Fibroblast of villous mesenchyme (primary cell): ENCODE data around the gene PRPF6. TPM values are rescaled to one million over a fixed set of nuclear protein-coding genes. Genes with fewer than 3 reads are reported as not detected.

Experiments used
- DNase-seq: peaks from one replicate; pipeline ENCODE4 v3.0.0-alpha.2; 2010; ENCODE audit warnings: low read depth
- H3K4me3 ChIP-seq: 2 replicates; pipeline ENCODE4 v1.5.1; 2011; ENCODE audit warnings: low read depth, mild to moderate bottlenecking, low read length
- total RNA-seq: library from RNA; depleted of rRNA; stranded (reverse); fragments of >200 nt; gene quantifications from 2 replicates; pipeline ENCODE4 v1.2.3, GENCODE V29; 2012
- TF ChIP-seq, protein P1 (sequence below): IDR thresholded peaks from 2 replicates; pipeline ENCODE4 v1.5.1; 2012; ENCODE audit warnings: low read depth, mild to moderate bottlenecking, low read length; ENCODE audit not compliant: insufficient read depth

PRPF6 gene
- total RNA-seq, 1 donor = 52.7 TPM

DNA sequence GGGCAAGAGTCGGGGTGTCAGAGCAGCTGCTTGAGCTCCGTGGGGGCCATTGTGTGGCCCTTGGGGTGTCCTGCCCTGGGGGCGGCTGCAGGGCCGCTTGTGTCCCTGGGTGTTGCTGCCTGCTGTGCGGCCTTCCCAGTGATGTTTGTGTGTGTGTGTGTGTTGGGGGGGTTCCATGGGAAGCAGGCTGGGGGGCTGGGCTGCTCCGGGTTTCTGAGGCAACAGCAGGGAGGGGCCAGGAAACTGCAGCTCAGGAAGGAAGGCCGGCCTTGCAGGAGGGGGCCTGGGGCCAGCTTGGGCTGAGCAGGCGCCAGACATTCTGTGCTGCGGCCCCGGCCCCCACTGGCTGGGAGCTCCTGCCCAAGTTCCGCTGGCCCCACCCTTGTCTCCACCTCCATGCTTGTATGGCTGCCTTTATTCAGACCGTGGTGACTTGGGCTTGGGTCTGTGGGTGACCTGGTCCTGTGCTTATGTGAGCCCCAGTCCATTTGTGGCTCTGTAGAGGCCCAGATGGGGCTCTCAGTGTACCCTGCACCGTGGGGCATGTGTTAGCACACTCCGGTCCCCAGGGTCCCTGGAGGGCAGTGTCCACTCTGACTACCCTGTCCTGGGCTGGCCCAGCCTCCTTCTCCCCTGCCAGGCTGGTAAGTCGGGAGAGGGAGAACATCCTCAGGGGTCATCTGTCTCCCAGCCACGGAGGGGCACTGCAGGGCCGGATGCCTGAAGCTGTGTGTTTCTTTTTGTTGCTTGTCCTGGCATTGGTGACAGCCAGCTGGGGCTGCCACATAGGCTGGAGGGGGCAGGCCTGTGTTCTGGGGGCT is 73.1 kb downstream of the PRPF6 start:
- no peak overlapping the region for H3K4me3 ChIP-seq
- TF ChIP-seq, protein P1, sequence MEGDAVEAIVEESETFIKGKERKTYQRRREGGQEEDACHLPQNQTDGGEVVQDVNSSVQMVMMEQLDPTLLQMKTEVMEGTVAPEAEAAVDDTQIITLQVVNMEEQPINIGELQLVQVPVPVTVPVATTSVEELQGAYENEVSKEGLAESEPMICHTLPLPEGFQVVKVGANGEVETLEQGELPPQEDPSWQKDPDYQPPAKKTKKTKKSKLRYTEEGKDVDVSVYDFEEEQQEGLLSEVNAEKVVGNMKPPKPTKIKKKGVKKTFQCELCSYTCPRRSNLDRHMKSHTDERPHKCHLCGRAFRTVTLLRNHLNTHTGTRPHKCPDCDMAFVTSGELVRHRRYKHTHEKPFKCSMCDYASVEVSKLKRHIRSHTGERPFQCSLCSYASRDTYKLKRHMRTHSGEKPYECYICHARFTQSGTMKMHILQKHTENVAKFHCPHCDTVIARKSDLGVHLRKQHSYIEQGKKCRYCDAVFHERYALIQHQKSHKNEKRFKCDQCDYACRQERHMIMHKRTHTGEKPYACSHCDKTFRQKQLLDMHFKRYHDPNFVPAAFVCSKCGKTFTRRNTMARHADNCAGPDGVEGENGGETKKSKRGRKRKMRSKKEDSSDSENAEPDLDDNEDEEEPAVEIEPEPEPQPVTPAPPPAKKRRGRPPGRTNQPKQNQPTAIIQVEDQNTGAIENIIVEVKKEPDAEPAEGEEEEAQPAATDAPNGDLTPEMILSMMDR = peak; percentile 29
- no peak for DNase-seq

DNA sequence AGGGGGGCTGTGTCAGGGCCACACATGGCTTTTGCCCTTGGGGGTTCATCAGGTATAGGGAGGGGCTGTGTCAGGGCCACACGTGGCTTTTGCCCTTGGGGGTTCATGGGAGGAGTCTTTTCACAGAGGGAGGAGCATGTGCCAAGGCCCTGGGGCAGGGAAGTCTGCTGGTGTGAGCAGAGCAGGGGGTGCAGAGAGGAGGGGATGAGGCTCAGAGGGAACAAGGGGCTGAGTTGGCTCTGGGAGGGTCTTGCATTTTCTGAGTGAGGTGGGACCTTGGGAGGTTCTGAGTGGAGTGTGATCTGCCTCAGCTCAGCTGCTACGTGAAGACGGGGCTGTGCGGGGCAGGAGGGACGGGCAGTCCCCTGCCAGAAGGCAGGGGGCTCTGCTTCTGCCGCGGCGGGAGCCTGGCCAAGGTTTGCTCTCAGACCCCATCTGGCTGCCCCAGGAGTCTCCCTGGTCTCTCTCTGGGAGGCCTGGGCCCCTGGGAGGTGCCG is 74.5 kb downstream of the PRPF6 start:
- TF ChIP-seq, protein P1 = no peak
- no peak for DNase-seq

DNA sequence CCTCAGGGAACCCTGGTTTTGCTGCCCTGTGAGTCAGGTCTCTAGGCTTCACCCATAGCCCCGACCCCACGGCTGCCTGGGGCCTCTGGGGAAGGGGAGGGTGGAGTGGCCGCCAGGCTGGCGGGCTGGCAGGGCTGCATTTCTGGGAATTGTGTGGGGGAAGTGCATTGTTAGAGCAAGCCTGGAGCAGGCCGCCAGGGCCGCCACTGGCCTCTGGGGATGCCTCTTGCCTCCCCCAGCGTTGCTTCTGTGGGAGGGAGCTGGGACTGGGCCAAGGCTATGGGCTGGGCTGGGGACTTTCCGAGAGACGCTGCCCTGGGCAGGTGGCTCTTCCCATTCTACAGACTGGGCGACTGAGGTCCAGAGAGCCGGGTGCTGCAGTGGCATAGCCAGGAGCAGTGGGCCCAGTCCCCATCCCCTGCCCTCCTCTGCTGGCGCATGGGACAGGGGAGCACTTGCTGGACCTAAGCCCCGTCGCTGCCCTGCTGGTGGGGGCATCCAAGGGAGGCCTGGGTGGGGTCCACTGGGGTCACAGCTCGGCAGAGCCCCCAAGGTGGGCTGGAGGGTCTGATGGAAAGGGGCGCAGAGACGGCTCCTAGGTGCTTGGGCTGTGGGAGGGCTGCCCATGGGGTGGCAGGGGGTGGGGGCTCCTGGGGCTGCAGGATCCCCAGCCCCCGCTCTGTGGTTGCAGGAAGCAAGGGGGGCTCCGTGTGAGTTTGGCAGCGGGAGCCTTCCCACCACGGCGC is 75.1 kb downstream of the PRPF6 start:
- DNase-seq = no peak
- TF ChIP-seq, protein P1 = no peak
- no peak overlapping the region for H3K4me3 ChIP-seq

More for the DNA sequence above, 74.5 kb downstream of the PRPF6 start:
- H3K4me3 ChIP-seq = no peak overlapping the region

DNA sequence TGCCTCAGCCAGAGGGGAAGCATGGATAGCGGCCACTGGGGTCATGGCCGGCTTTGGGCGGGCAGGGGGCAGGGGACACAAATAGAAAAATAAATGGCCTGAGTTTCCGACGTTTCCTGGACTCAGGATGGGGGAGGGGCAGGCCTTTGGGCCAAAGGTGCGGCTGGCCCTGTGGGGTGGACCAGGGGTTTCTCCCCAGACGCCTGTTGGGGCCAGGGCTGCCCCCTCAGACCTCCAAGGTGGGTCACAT is 75.6 kb downstream of the PRPF6 start:
- no peak for DNase-seq
- no peak overlapping the region for H3K4me3 ChIP-seq
- TF ChIP-seq, protein P1 = no peak

DNA sequence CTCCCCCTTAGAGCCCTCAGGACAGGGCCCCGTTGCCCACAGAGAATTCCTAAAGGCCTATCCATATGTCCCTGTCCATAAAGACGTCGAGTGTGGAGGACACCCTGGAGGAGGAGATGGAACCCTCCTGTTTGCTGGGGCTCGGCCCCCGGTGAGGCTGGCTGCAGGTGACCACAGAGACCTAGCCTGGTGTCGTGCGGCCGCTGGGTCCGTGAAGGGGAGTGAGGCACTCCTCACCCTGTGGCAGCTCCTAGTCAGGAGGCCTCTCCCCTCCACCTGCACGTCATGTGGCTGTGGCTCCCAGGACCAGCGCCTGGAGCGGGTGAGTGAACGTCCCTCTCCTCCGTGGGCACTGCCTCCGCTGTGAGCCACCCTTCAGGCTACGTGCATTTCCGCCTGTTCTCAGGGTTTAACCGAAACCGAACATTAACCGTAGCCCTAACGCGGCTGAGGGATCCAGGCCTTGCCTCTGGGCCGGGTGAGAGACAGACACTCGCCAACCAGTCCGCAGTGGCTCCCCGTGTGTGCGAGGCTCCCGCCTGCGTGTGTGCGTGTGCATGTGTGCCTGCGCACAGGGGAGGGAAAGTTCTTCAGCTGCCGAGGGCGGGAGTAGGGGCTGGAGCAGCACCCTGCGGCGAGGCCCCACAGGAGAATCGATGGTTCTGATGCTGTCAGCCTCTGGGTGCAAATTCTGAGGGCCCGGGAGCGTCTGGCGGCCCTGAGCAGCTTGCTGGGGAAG is 76.1 kb downstream of the PRPF6 start:
- H3K4me3 ChIP-seq = no peak overlapping the region
- no peak for DNase-seq
- TF ChIP-seq, protein P1 = no peak

DNA sequence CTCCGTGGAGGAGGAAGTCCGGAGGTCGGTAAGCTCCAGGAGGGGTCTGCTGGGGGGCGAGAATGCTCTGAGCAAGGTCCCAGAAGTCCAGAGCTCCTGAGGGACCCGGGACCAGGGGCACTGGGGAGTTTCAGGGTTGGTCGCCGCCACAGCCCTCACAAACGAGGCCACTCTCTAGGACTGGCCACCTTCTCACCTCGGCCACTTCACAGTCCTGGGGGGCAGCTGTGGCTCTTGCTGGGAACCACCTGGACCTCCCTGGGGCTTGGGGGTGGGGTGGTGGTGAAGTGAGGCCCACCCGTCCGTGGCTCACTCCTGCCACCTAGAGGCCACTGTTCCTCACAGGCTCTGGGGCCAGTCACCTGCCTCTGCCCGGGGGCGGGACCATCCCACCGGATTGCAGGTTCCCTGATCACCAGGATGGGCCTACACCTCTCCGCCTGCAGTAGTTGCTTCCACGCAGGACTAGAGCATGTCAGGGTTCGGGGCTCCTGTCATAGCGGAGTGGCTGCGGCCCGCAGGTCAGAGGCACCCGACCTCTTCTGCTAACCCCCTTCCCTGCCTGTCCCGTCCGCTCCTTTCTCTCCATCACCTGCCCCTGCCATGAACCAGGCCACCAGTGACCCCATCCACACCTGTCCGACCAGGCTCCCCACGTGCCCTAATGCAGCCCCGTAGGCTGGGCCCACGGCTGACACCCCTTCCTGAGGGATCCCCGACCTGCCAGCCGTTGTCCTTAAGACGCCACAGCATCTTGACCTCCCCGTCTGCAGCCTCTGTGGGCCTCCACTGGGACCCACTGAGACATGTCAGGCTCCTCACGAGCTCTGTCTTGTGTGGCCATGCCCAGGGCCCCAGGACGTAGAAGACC is 76.9 kb downstream of the PRPF6 start:
- TF ChIP-seq, protein P1 = peak; percentile 85
- H3K4me3 ChIP-seq = no peak overlapping the region
- peak; percentile 54 for DNase-seq
